HepG2 (cell line): ENCODE data around the gene NPIPA3. TPM values are rescaled to one million over a fixed set of nuclear protein-coding genes. Genes with fewer than 3 reads are reported as not detected.
A peak's percentile ranks its signal among the peaks of the same experiment; 100 is the strongest.
"Not testable (repeated sequence)": the region's sequence is repeated elsewhere in the genome, so short reads cannot be mapped to it uniquely, and the experiment has no call there.

Source experiments
- ATAC-seq: fragments of 200-7000 bp; cut with Tn5 transposase; 3 replicates; pipeline ENCODE4 v1.9.1; 2020; ENCODE audit warnings: mild to moderate bottlenecking, moderate library complexity
- BruUV-seq: library from RNA; stranded (reverse); fragments of 400-500 nt; replicated peaks from 2 replicates; lab custom pipeline; 2021; lab: Mats Ljungman, UMichigan
- CTCF ChIA-PET: fragments of 300-600 bp; formaldehyde crosslinking; extraction: SDS; loops from one replicate; lab custom pipeline; 2021; ENCODE audit warnings: low total read pairs, inconsistent platforms, low intra/inter-chr PET ratio; lab: Yijun Ruan, JAX
- POLR2A ChIA-PET: fragments of 350-600 bp; sonication (Branson Sonifier 250); formaldehyde crosslinking; loops from one replicate; lab custom pipeline; 2020; ENCODE audit warnings: antibody characterized with exemption, inconsistent platforms; lab: Yijun Ruan, JAX
- DNase-seq: peaks from one replicate; pipeline ENCODE4 v3.0.0-alpha.2; 2015; ENCODE audit warnings: low spot score
- FAIRE-seq: peaks from 3 replicates; lab custom pipeline; 2011; peaks lifted over from hg19 to GRCh38; lab: Jason Lieb, UNC
- H2AFZ ChIP-seq: one replicate; pipeline ENCODE4 v1.6.1; 2011; ENCODE audit warnings: low read length, inconsistent platforms
- H3K27ac ChIP-seq: fragments of 300-600 bp; 3 replicates; pipeline ENCODE4 v1.8.0; 2011; ENCODE audit warnings: mixed run types, mild to moderate bottlenecking, mixed read lengths, low read length, inconsistent platforms; ENCODE audit not compliant: insufficient read depth; ENCODE audit errors: extremely low read length
- H3K27me3 ChIP-seq, 2 experiments: fragments of 200-600 bp in 1 of 2; 2 replicates in 1 of 2; 3 replicates in 1 of 2; pipeline versions ENCODE4 v1.6.0 to v1.8.0; 2011; ENCODE audit warnings: low read length in 2 of 2, mild to moderate bottlenecking in 2 of 2, moderate library complexity in 2 of 2, inconsistent platforms in 1 of 2; ENCODE audit not compliant: insufficient read depth in 2 of 2, control insufficient read depth in 1 of 2
- H3K36me3 ChIP-seq, 2 experiments: fragments of 200-600 bp in 1 of 2; replicated peaks in 1 of 2; 2 replicates in 1 of 2; 3 replicates in 1 of 2; pipeline versions ENCODE4 v1.5.1 to v1.8.0; 2011; ENCODE audit warnings: low read length in 2 of 2, inconsistent platforms in 1 of 2; ENCODE audit not compliant: insufficient read depth in 2 of 2, control insufficient read depth in 1 of 2
- H3K4me1 ChIP-seq: 2 replicates; pipeline ENCODE4 v1.5.1; 2012; ENCODE audit warnings: low read length, inconsistent platforms; ENCODE audit not compliant: insufficient read depth
- H3K4me2 ChIP-seq: 2 replicates; pipeline ENCODE4 v1.6.0; 2011; ENCODE audit warnings: low read depth, low read length, inconsistent platforms
- H3K4me3 ChIP-seq, 3 experiments: fragments of 200-600 bp in 1 of 3; sonication (generic), shearing (Covaris generic) in 1 of 3; replicated peaks in 1 of 3; 2 replicates each; pipeline ENCODE4 v1.5.1; 2011 to 2016; ENCODE audit warnings: low read length in 3 of 3, inconsistent platforms in 2 of 3, low read depth in 2 of 3, mild to moderate bottlenecking in 2 of 3, control low read depth in 1 of 3, mixed read lengths in 1 of 3; ENCODE audit not compliant: insufficient read depth in 1 of 3
- H3K79me2 ChIP-seq: one replicate; pipeline ENCODE4 v1.6.1; 2011; ENCODE audit warnings: low read length, inconsistent platforms; ENCODE audit not compliant: insufficient read depth
- H3K9ac ChIP-seq: 2 replicates; pipeline ENCODE4 v1.6.0; 2011; ENCODE audit warnings: mild to moderate bottlenecking, low read depth, low read length, inconsistent platforms; ENCODE audit not compliant: insufficient read depth
- H3K9me3 ChIP-seq: 2 replicates; pipeline ENCODE4 v1.5.1; 2012; ENCODE audit warnings: mild to moderate bottlenecking, low read length
- H4K20me1 ChIP-seq: 2 replicates; pipeline ENCODE4 v1.6.0; 2011; ENCODE audit warnings: inconsistent platforms, mild to moderate bottlenecking, low read length, moderate library complexity; ENCODE audit not compliant: insufficient read depth
- ZNF460 ChIP-seq: sonication (generic); formaldehyde crosslinking; IDR thresholded peaks from 2 replicates; pipeline ENCODE4 v1.5.1; 2020; ENCODE audit warnings: missing genetic modification reagents, mild to moderate bottlenecking, borderline replicate concordance
- WGBS: methylation state at CpG from one replicate; pipeline ENCODE4 v1.1.6; 2017; ENCODE audit warnings: low lambda C conversion rate; 5-methylcytosine and 5-hydroxymethylcytosine counted together
- in situ Hi-C: cut with HindIII; loops from 2 replicates; pipeline ENCODE4 v1.10.0; 2017; ENCODE audit warnings: low pct_unique_long_range_greater_than_20kb; ENCODE audit not compliant: extremely low pct_ligation_motif_present
- intact Hi-C: fragments of 100-400 bp; cut with micrococcal nuclease; formaldehyde crosslinking; loops from one replicate; pipeline ENCODE4 v1.10.0; 2022; ENCODE audit not compliant: unreplicated experiment
- polyA plus RNA-seq, 8 experiments: library from polyadenylated mRNA; depleted of rRNA in 3 of 8; stranded (reverse) in 7 of 8; unstranded in 1 of 8; fragments of >200 nt; fragmentation: Illumina TruSeq in 4 of 8; extraction: Trizol in 4 of 8; gene quantifications; 2 replicates each; pipeline versions ENCODE4 v1.2.1 to v1.2.3, GENCODE V29; 2011 to 2016; ENCODE audit warnings: low read depth in 4 of 8, missing spikeins in 1 of 8, mixed read lengths in 1 of 8; ENCODE audit not compliant: insufficient read depth in 1 of 8
- total RNA-seq, 5 experiments: library from RNA; depleted of rRNA; stranded (reverse); fragments of >200 nt; fragmentation: Illumina TruSeq; extraction: Trizol; gene quantifications; 2 replicates each; pipeline ENCODE4 v1.2.3, GENCODE V29; 2016; ENCODE audit warnings: low read depth in 1 of 5
- TF ChIP-seq, protein P1 (sequence below): sonication (generic); formaldehyde crosslinking; IDR thresholded peaks from 2 replicates; pipeline ENCODE4 v1.4.0; 2020; ENCODE audit warnings: missing genetic modification reagents, mild to moderate bottlenecking, borderline replicate concordance
- TF ChIP-seq, protein P2 (sequence below): sonication (generic); formaldehyde crosslinking; IDR thresholded peaks from 2 replicates; pipeline ENCODE4 v1.5.0; 2020; ENCODE audit warnings: mild to moderate bottlenecking, missing genetic modification reagents

Gene NPIPA3
- total and polyA plus RNA-seq, 2 of the 13 experiments (the other 11 are each of a cell fraction or from before 2014, with no cell fraction given) = 0.71 to 1.3 TPM

DNA sequence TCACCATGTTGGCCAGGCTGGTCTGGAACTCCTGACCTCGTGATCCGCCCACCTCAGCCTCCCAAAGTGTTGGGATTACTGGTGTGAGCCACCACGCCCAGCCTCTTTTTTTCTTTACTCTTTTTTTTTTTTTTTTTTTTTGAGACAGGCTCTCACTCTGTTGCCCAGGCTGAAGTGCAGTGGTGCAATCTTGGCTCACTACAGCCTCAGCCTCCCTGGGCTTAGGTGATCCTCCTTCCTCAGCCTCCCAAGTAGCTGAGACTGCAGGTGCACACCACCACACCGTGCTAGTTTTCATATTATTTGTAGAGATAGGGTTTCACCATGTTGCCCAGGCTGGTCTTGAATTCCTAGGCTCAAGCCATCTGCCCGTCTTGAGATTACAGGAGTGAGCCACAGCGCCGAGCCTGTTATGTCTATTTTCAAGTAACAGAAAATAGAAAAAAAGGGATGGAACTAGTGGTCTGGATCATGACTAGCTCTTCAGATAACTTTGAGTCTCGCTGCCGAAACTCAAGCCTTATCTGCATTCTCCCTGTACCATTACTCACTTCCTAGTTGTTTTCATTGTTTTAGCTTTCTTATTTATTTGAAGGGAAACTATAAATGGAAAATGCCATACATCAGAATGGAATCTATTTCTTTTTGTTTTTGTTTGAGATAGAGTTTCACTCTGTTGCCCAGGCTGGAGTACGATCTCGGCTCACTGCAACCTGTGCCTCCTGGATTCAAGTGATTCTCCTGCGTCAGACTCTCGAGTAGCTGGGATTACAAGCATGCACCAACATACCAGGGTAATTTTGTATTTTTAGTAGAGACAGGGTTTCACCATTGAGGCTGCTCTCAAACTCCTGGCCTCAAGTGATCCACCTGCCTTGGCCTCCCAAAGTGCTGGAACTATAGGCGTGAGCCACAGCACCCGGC lies 17.1 kb upstream of the NPIPA3 start:
- H3K9ac ChIP-seq, in situ Hi-C loops, CTCF ChIA-PET: not testable (repeated sequence)

DNA sequence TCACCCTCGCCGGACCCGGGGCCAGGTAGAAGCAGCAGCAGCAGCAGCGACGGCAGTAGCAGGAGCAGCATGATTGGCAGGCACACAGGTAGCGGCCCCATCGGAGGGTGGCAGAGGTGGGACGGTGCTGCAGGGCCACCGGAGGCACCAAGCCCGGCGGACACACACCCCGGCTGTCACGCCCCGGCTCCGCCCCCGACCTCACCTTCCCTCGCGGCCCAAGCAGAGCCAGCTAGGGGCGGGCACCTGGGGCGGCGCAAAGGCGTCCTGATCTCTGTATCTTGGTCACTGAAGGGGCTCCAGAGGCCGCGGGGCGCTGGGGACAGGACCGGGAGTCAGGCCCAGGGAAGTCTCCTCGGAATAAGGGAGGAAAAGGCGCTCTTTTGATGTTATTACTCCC lies 9.1 kb upstream of the NPIPA3 start, which contains the start of gene PLA2G10:
TSS of gene PLA2G10 (minus strand) at position 180 of the 400 bp plus-strand sequence. CDS start at position 101, 79 bp downstream.
- H2AFZ ChIP-seq, DNase-seq, H3K4me3 ChIP-seq, FAIRE-seq, H4K20me1 ChIP-seq, H3K79me2 ChIP-seq, H3K36me3 ChIP-seq, H3K9me3 ChIP-seq, H3K27ac ChIP-seq, H3K27me3 ChIP-seq, H3K4me1 ChIP-seq, in situ Hi-C loops, POLR2A ChIA-PET, intact Hi-C loops, BruUV-seq, CTCF ChIA-PET, H3K9ac ChIP-seq, H3K4me2 ChIP-seq: not testable (repeated sequence)
- ATAC-seq = peak; percentile 52
- WGBS = no CpG with 5 or more reads among the region's 28 CpGs

More for the DNA sequence above, 17.1 kb upstream of the NPIPA3 start:
- H3K4me1 ChIP-seq, intact Hi-C loops, H3K79me2 ChIP-seq, H3K36me3 ChIP-seq, H3K4me3 ChIP-seq, DNase-seq, H4K20me1 ChIP-seq, POLR2A ChIA-PET, H3K27ac ChIP-seq, H3K9me3 ChIP-seq, BruUV-seq, FAIRE-seq, ATAC-seq, H3K27me3 ChIP-seq: not testable (repeated sequence)
- H3K4me2 ChIP-seq = peak overlapping the region; percentile 1; the same call in 1 of the 2 replicates
- peak overlapping the region; percentile 55 for H2AFZ ChIP-seq
- TF ChIP-seq, protein P1, sequence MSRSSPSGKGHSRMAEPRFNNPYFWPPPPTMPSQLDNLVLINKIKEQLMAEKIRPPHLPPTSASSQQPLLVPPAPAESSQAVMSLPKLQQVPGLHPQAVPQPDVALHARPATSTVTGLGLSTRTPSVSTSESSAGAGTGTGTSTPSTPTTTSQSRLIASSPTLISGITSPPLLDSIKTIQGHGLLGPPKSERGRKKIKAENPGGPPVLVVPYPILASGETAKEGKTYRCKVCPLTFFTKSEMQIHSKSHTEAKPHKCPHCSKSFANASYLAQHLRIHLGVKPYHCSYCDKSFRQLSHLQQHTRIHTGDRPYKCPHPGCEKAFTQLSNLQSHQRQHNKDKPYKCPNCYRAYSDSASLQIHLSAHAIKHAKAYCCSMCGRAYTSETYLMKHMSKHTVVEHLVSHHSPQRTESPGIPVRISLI (CRISPR knock-in tag) = 0 out of 2 replicates have a peak, but pooled peaks have one; percentile 14
- TF ChIP-seq, protein P2, sequence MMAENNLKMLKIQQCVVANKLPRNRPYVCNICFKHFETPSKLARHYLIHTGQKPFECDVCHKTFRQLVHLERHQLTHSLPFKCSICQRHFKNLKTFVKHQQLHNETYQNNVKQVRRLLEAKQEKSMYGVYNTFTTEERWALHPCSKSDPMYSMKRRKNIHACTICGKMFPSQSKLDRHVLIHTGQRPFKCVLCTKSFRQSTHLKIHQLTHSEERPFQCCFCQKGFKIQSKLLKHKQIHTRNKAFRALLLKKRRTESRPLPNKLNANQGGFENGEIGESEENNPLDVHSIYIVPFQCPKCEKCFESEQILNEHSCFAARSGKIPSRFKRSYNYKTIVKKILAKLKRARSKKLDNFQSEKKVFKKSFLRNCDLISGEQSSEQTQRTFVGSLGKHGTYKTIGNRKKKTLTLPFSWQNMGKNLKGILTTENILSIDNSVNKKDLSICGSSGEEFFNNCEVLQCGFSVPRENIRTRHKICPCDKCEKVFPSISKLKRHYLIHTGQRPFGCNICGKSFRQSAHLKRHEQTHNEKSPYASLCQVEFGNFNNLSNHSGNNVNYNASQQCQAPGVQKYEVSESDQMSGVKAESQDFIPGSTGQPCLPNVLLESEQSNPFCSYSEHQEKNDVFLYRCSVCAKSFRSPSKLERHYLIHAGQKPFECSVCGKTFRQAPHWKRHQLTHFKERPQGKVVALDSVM (CRISPR knock-in tag) = peak; percentile 90
- peak; percentile 13; the same call in 1 of the 2 replicates for TF ChIP-seq ZNF460 (CRISPR knock-in tag)
- WGBS = 35% methylated on average over 15 of the region's 15 CpGs

DNA sequence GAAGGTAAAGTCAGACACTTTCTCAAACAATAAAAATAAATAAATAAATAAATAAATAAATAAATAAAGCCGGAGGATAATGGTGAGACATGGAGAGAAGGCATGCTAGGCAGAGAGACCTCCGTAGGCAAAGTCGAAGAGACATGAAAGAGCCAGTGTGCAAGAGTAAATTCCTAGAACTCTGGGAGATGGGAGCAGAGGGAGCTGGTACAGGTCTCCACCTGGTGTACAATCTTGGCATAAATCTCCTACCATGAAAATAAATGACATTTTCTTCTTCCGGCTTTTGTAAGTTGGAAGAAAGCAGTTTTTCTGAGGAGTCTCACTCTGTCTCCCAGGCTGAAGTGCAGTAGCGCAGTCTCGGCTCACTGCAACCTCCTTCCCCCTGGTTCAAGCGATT lies 1.4 kb upstream of the NPIPA3 start:
- H3K4me2 ChIP-seq, H3K4me3 ChIP-seq, POLR2A ChIA-PET, H2AFZ ChIP-seq, H3K79me2 ChIP-seq, H3K9ac ChIP-seq, intact Hi-C loops, H3K4me1 ChIP-seq, BruUV-seq, DNase-seq, in situ Hi-C loops, H3K9me3 ChIP-seq, H3K27ac ChIP-seq, H3K36me3 ChIP-seq, H3K27me3 ChIP-seq, CTCF ChIA-PET, H4K20me1 ChIP-seq: not testable (repeated sequence)
- FAIRE-seq (peak; percentile 67), ATAC-seq (peak; percentile 5; the same call in 1 of the 3 replicates)
- WGBS = 2% methylated on average over 3 of the region's 7 CpGs
